Suppressor macrophage (primary cell): ENCODE results near the gene AGPAT2.

Experiments
- DNase-seq, 4 experiments: peaks; one replicate each; pipeline ENCODE4 v3.0.0-alpha.2; 2020 to 2022

AGPAT2 gene

DNA sequence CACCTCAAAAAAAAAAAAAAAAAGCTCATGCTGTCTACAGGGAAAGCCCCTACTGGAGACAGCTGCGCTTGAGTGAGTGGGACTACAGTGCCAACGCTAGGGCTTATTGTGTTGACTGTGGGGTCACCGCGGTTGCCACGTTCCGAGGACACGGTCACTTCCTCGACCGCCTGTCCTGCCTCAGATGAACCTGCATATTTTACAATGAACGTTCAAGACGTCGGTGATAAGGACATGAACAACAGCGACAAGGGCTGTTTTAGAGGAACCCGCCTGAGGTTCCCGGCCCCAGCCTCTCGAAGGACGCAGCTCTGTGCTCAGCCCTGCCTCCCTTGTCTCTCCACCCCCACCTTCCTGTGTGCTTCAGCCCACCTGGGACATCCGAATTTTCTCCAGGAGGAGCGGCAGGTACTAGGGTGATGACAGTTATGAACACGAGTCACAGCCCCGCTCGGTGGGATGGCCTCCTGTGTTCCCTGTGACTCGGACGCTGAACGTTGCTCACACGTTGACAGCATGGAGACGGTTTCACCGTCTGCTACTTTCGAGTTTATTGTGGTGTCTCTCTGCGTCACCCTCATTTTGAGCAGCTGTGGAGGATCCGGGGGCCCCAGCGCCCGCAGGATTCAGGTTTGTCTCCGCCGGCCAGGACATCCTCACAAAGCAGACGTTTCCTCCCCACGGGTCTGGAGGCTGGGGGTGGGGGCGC, 13.9 kb upstream of the AGPAT2 start:
- DNase-seq: peak; percentile 46 to 79 (median 69)

DNA sequence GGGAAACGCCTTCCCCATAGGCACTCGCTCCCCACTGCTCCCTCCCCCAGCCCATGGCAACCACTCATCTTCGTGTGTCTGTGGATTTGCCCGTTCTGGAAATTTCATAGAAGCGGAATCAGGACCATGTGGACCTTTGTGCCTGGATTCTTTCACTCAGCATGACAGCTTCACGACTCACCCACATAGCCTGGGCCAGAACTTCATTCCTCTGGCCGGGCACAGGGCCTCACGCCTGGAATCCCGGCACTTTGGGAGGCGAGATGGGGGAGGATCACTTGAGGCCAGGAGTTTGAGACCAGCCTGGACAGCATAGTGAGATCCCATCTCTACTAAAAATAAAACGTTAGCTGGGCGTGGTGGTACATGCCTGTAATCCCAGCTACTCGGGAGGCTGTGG, 13.0 kb upstream of the AGPAT2 start:
- DNase-seq: no peak

DNA sequence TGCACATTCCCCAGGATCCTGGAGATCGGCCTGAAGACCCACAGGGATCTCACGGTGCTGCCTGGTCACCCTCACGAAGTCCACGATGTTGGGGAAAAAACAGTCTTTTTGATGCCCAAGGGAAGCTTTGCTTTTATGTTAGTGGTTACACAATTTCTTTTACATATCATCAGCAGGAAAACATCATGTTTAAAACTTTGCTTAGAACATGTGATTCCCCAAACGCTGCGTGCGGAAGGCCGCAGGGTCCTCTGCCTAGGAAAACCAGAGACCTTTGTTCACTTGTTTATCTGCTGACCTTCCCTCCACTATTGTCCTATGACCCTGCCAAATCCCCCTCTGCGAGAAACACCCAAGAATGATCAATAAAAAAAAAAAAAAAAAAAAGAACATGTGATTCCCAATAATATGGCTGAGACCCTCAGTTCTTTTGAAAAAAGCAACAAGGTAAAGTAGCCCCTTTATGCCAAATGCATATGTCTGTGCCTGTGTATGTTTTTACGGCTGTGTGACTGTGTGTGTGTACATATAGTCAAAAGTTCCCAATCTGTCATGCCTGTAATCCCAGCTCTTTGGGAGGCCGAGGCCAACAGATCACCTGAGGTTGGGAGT, 11.5 kb upstream of the AGPAT2 start:
- peak in 1 of 4 experiments; percentile 30 for DNase-seq

GRCh38 chr9:136697821-136698526, 10.7 kb upstream of the AGPAT2 start:
- DNase-seq: peak; percentile 47 to 85 (median 78)

DNA sequence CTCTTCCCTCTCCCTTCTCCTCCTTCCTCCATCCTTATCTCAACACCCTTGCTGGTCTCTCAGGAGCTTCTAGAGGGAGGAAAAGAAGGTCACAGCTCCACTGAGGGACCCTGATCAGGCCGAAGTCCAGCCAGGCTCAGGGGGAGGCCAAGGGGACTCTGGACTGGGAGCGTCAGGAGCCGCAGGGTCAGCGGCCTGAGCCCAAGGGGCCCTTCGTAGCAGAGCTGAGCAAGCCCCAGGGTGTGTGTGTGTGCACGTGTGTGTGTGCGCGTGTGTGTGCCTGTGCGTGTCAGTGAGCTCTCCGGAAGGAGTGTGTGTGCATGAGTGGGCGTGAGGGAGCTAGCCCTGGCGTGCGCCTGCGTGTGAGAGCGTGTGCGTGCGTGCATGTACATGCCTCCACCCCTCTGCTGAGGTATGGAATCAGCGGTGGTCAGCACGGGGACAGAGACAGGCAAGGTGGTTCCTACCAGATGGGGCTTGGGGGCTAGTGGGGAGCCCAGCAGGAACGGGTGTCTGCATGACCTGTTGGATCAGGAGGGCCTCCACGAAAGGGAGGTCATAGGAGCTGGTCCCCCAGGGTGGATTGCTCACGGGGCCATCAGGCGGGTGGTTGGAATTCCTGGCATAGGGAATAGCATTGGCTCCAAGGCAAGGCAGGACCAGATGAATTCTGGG, 10.0 kb upstream of the AGPAT2 start:
- no peak for DNase-seq

- DNase-seq: no peak
Measured at GRCh38 chr9:136696502-136696901, 9.2 kb upstream of the AGPAT2 start.

DNA sequence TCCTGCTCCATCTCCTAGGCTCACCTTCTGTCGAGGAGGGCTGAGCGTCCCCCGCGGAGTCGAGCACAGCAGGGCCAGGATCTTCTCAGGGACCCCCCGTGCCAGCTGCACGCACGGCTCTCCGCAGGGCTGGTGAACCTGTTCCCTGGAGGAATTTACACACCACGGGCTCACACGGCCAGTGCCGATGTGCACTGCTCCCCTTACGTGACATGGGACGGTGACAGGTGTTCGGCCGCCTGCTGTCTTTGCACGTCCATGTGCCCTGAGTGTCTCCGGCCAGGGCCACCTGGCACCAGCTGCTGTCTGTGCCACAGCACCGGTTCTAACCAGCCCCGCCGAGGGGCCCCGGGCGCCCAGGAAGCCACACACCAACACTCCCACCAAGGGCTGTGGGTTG, 8.7 kb upstream of the AGPAT2 start:
- DNase-seq: no peak

- no peak for DNase-seq
Measured at GRCh38 chr9:136695435-136695895, 8.2 kb upstream of the AGPAT2 start.

DNA sequence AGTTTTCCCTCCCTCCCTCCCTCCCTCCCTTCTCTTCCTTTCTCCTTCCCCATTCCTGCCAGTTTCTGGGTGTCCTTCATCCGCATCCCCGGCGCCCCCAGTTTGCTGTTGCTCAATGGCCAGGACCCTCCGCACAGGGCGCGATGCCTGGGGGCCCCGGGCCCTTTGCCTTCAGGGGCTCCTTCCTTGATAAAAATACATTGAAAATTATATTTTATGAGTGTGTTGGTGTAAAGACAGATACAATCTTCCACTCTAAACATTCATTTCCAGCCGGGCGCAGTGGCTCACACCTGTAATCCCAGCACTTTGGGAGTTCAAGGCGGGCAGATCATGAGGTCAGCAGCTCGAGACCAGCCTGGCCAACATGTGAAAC, 7.6 kb upstream of the AGPAT2 start:
- no peak for DNase-seq

GRCh38 chr9:136694163-136694871, 7.1 kb upstream of the AGPAT2 start:
- DNase-seq: peak; percentile 71 to 89 (median 80)

DNA sequence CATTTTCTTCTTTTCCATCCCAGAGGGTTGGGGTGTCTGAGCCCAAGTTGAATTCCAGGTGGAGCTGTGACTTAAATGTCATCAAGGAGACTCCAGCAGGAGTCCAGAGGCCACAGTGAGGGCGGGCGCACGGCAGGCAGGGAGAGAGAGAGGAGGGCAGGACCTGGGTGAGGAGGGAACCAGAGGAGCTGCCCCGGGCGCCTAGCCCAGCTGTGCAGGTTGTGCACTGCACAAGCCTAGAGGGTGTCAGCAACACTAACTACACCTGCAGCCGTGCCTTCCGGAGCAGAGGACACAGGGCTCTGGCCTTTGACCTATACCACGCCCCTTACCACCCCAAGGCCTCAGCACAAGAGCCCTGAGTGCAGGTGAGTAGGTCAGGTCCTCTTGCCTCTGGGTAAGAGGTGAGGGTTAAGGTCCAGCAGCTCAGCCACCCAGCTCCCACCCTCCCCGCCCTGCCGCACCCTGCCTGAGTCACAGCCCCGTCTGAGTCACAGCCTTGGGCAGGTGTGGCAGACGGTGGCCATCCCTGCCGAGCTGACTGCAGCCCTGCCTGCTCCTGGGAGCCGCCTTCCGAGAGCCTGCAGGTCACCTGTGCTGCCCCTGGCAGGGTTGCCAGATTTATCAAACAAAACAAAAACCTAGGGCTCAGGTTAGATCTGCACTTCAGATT, 6.4 kb upstream of the AGPAT2 start:
- no peak for DNase-seq

GRCh38 chr9:136693135-136693489, 5.9 kb upstream of the AGPAT2 start:
- DNase-seq: no peak

GRCh38 chr9:136692185-136693134, 5.2 kb upstream of the AGPAT2 start:
- DNase-seq: no peak

DNA sequence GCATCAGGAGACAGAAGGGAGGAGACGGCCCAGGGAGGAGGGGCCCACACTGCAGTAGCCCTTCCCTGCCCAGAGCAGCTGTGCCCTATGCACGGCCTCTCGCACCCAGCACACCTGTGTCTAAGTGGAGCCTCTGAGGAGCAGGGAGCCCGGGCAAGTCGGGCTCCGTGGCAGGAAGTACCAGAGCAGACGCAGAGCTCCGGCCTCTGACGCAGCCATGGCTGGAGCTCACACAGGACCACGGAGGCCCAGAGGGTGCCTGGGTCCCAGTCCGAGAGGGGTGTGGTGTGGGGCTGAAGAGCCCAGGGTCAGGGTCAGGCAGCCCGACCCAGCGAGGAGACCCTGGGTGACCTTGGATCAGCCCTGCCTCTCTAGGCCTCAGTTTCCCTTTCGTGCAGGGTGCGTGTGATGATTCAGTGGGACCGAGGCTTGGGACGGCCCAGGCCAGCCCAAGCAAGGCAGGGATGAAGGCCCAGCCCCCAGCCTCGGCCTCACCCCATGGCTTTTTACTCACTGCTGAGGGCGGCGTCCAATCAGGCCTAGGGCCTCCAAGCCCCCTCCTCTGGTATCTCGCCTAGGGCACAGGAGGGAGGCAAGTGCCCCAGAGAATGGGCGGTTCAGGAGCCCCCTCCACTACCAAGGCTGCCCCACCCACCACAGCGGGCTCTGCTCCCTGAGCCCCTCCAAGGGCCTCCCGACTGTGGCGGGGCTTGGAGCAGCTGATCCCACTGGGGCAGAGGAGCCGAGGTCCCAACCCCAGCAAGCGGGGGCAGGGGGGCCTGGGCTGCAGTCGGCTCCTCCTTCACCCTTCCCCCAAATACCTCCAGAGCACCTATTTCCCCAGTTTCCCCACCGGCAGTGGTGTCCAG, 4.3 kb upstream of the AGPAT2 start:
- no peak for DNase-seq

GRCh38 chr9:136690806-136691261, 3.6 kb upstream of the AGPAT2 start:
- no peak for DNase-seq

DNA sequence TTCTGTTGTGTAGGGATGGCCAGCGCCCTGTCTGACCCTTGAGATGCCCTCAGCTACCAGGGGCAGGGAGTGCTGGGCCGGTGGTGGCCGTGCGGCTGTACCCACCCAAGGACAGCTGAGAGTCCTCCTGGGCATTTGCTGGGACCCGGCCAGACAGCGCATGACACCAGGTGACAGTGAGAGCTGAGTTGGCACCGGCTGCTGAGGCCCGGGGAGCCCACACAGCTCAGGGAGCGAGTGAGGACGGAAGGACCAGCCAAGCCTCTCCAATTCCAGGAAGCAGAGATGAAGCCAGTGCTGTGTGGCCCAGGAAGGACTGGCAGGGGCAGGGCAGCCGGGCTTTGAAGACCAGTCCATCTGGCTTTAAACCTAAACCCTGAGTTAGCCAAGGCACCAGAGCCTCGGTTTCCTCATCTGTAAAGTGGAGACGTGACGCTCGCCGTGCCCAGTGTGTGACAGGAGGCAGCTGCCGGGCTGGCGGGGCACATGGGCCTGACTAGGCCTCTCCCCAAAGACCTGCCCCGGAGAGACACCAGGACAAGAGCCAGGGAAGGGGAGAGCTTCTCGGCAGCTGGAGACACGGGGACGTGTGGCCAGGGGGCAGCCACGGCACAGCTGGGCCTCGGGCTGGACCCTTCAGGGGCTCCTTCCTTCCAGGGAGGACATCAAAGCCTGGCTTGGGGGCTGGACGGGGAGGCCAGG, 3.0 kb upstream of the AGPAT2 start:
- no peak for DNase-seq

DNA sequence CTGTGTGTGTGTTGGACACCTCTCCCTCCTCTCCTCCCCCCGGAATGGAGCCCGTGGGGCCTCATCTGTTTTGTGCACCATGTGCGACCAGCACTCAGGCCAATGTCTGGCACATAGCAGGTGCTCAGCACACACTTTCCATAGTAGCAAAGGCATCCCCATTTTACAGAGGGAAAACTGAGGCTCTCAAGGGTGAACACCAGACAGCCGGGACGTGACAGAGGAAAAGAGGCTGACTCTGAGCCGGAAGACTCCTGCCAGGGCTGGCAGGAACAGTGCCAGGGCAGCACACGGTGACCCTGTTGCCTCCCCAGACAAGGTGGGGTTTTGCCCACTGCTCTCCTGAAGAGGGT, 1.8 kb upstream of the AGPAT2 start:
- no peak for DNase-seq

DNA sequence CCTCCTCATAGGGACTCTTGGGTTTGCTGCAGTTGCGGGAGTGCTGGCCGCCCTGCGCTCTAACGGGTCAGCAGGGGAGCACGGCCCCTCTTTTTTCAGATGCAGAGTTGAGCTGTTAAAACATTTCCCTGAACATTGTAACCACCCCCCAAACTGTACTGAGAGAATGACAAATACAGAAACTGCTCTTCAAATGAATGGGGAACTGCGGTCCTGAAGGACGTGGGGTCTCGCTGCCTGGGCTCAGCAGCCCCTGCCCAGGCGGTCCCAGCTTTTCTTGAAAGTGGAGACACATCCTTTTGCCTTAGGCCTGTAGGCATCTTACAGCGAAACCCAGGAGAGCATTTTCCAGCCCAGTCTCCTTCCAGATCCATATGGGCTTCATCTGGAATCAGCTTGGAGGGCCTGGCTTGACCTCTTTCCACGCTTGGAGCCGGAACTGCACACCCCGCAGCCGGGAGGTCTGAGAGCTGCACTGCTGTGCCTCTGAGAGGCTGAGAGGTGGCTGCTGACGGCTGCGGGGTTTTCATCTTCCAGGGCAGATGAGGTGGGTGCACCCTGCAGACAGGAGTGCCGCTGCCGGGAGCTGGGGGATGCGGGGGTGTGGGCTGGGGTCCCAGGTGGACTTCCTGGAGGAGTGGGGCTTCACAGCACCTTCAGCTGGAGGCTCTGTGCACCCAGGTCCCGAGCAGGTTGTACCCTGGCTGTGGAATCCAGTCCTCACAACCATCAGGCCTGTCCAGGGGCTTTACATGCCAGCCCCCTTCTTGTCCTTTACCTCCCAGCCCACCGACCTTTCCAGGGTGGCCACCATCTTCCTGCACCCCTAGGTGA, 1.2 kb upstream of the AGPAT2 start:
- peak in 1 of 4 experiments; percentile 28 for DNase-seq
